T-cell (primary cell): ENCODE results near the gene MRPS30. TPM values are rescaled to one million over a fixed set of nuclear protein-coding genes. Genes with fewer than 3 reads are reported as not detected.

ENCODE experiments used
- ATAC-seq, 4 experiments: fragments of 200-7000 bp in 3 of 4; fragments of 150-1000 bp in 1 of 4; cut with Tn5 transposase; replicated peaks in 1 of 4; 1 replicate in 3 of 4; 2 replicates in 1 of 4; pipeline ENCODE4 v1.10.0; 2021; ENCODE audit warnings: moderate library complexity in 3 of 4, mild to moderate bottlenecking in 2 of 4, moderate number of reproducible peaks in 1 of 4
- CTCF ChIA-PET, 2 donors: fragments of 300-600 bp; sonication (Branson Sonifier 250); formaldehyde crosslinking; loops; one replicate each; lab custom pipeline; 2022; ENCODE audit warnings: antibody characterized with exemption in 2 of 2; lab: Charles Lee
- POLR2A ChIA-PET, 2 donors: fragments of 300-600 bp; sonication (Branson Sonifier 250); formaldehyde crosslinking; loops; one replicate each; lab custom pipeline; 2022; ENCODE audit warnings: antibody characterized with exemption in 2 of 2; lab: Charles Lee
- DNase-seq, 35 experiments: peaks; one replicate each; pipeline versions ENCODE4 v3.0.0 to v3.0.0-alpha.2; 2013 to 2023
- H3K27ac ChIP-seq: one replicate; pipeline ENCODE4 v1.5.1; 2013; ENCODE audit warnings: low read length
- H3K27me3 ChIP-seq, 2 experiments: replicated peaks in 1 of 2; 1 replicate in 1 of 2; 2 replicates in 1 of 2; pipeline versions ENCODE4 v1.6.1 to v1.7.0; 2013; ENCODE audit warnings: low read length in 1 of 2, mixed read lengths in 1 of 2; ENCODE audit not compliant: control insufficient read depth in 2 of 2, insufficient read depth in 2 of 2; ENCODE audit errors: extremely low read depth in 1 of 2
- H3K36me3 ChIP-seq, 2 donors: 1 replicate in 1 of 2; 2 replicates in 1 of 2; pipeline versions ENCODE4 v1.6.1 to v1.7.0; 2013; ENCODE audit warnings: low read length in 1 of 2; ENCODE audit not compliant: control insufficient read depth in 2 of 2, insufficient read depth in 1 of 2; ENCODE audit errors: extremely low read depth in 1 of 2
- H3K4me1 ChIP-seq, 2 experiments: 1 replicate in 1 of 2; 2 replicates in 1 of 2; pipeline versions ENCODE4 v1.6.1 to v1.7.0; 2013; ENCODE audit warnings: low read length in 2 of 2, mixed read lengths in 1 of 2; ENCODE audit not compliant: insufficient read depth in 2 of 2, control insufficient read depth in 1 of 2; ENCODE audit errors: extremely low read depth in 1 of 2
- H3K4me3 ChIP-seq, 2 donors: 1 replicate in 1 of 2; 2 replicates in 1 of 2; pipeline versions ENCODE4 v1.5.1 to v1.7.0; 2013; ENCODE audit warnings: mild to moderate bottlenecking in 2 of 2, low read length in 1 of 2, moderate library complexity in 1 of 2; ENCODE audit not compliant: control insufficient read depth in 1 of 2; ENCODE audit errors: extremely low read depth in 1 of 2
- H3K9me3 ChIP-seq: 2 replicates; pipeline ENCODE4 v1.7.0; 2013
- H3K27ac Mint-ChIP-seq, 2 donors: one replicate each; pipeline ENCODE4 v1.8.0; 2020 to 2021; ENCODE audit warnings: mild to moderate bottlenecking in 2 of 2, mixed read lengths in 2 of 2
- H3K27me3 Mint-ChIP-seq, 2 donors: one replicate each; pipeline ENCODE4 v1.8.0; 2021 to 2022; ENCODE audit warnings: mixed read lengths in 2 of 2
- H3K36me3 Mint-ChIP-seq: one replicate; pipeline ENCODE4 v1.8.0; 2021; ENCODE audit warnings: mixed read lengths
- H3K4me1 Mint-ChIP-seq, 3 donors: one replicate each; pipeline ENCODE4 v1.8.0; 2020 to 2022; ENCODE audit warnings: mixed read lengths in 3 of 3, mild to moderate bottlenecking in 1 of 3
- H3K4me3 Mint-ChIP-seq, 3 donors: one replicate each; pipeline ENCODE4 v1.8.0; 2020 to 2022; ENCODE audit warnings: mild to moderate bottlenecking in 3 of 3, mixed read lengths in 3 of 3, moderate library complexity in 3 of 3
- H3K9me3 Mint-ChIP-seq, 3 donors: one replicate each; pipeline ENCODE4 v1.8.0; 2020 to 2022; ENCODE audit warnings: mixed read lengths in 3 of 3
- WGBS: methylation state at CpG from one replicate; pipeline ENCODE4 v1.1.5; 2013; ENCODE audit warnings: missing lambda C conversion rate; ENCODE audit not compliant: insufficient coverage; 5-methylcytosine and 5-hydroxymethylcytosine counted together
- total RNA-seq, 35 experiments: library from RNA in 6 of 35; stranded (reverse) in 6 of 35; fragments of 120-200 nt in 1 of 35; gene quantifications; one replicate each; pipeline versions ENCODE4 v1.2.1 to v1.2.4 and lab custom pipeline; 2013 to 2026

The MRPS30 gene
- total RNA-seq, 5 donors from 2014 or later (not counting 1 experiment from before 2014, with no cell fraction given) = 44.0 to 50.8 (median 46.4) TPM

DNA sequence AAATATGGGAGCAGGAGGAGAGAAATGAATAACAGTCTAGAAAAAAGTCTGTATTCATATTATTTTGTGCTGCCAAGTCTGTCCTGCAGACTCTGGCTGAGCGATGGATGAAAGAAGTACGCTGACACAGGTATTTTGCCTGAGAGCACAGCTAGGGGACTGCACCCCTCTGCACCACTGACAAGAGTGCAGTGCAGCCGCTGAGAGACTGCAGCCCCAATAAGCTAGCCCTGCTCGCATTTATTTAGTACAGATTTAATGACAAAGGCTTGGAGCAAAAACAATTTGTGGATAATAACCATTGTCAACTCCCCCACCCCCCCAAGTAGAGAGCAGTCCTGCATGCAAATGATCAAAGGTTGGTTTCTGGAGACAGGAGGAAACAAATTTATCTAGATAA lies 13.3 kb upstream of the MRPS30 start:
- H3K4me3 ChIP-seq = no peak overlapping the region
- POLR2A ChIA-PET = no interaction called here
- H3K4me1 ChIP-seq = no peaks in the 10 kb centered on the region
- DNase-seq (no peak), ATAC-seq (no peak)
- Mint-ChIP-seq H3K27me3 (peaks cover 2 to 10% of the 10 kb centered on the region in 2 donors), H3K36me3 (peaks cover 10% of the 10 kb centered on the region), H3K4me3 (no peak overlapping the region), H3K9me3 (peaks cover 15 to 37% (median 24%) of the 10 kb centered on the region in 3 donors), H3K4me1 (no peaks in the 10 kb centered on the region), H3K27ac (no peak overlapping the region)
- no peaks in the 10 kb centered on the region for H3K36me3 ChIP-seq
- CTCF ChIA-PET = interaction anchor here in 1 of 2 donors (0.5 kb wide), 1 partner anchor 20 kb away, joined by 8 read pairs; no protein-coding TSS in a partner anchor
- no peaks in the 10 kb centered on the region for H3K9me3 ChIP-seq
- WGBS = 100% methylated on average over 2 of the region's 4 CpGs
- no peaks in the 10 kb centered on the region for H3K27me3 ChIP-seq
- no peak overlapping the region for H3K27ac ChIP-seq

DNA sequence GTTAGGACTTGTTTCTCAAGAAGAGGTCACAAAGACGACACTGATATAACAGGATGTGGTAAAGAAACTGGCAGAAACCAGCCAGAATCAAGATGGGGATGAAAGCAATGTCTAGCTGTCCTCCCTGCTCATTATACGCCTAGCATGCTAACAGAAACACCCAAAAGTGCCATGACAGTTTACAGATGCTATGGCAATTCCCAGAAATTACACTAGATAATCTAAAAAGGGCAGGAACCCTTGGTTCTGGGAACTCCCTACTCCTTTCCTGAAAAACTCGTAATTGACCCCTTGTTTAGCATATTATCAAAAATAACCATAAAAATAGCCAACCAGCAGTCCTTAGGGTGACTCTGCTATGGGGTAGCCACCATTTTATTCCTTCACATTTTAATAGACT lies 10.9 kb upstream of the MRPS30 start:
- H3K9me3 Mint-ChIP-seq = peaks cover 11 to 26% (median 12%) of the 10 kb centered on the region in 3 donors
- no peaks in the 10 kb centered on the region for H3K27me3 ChIP-seq
- H3K36me3 ChIP-seq = no peaks in the 10 kb centered on the region
- ChIA-PET CTCF (no interaction called here), POLR2A (no interaction called here)
- H3K4me3 Mint-ChIP-seq = no peak overlapping the region
- H3K4me1 Mint-ChIP-seq = no peaks in the 10 kb centered on the region
- no peak overlapping the region for H3K27ac Mint-ChIP-seq
- DNase-seq (no peak), ATAC-seq (no peak)
- no peak overlapping the region for H3K4me3 ChIP-seq
- H3K27ac ChIP-seq = peak overlapping the region; percentile 43
- H3K36me3 Mint-ChIP-seq = peaks cover 5% of the 10 kb centered on the region
- H3K27me3 Mint-ChIP-seq = peaks cover 2 to 10% of the 10 kb centered on the region in 2 donors
- no peaks in the 10 kb centered on the region for H3K9me3 ChIP-seq
- WGBS = 40% methylated on average over 1 of the region's 3 CpGs
- no peaks in the 10 kb centered on the region for H3K4me1 ChIP-seq

DNA sequence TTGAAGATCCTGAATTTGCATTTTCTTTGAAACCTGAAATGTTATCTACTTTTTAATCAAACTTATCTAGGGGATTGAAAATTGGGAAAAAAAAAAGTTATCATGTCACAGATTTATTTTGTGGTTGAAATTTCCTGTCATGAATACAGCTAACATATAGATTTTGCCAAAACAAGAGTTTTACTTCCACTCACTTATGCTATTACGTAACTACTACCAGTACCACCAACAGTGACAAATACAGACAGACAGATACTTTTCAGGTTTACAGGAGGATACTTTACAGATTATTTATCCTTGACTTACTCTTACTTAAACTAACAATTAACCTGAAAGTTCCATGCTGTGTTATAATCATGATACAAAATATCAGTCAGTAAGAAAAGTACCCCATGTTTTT lies 6.8 kb upstream of the MRPS30 start:
- H3K4me1 ChIP-seq = no peaks in the 10 kb centered on the region
- no peak for ATAC-seq
- ChIA-PET POLR2A (no interaction called here), CTCF (interaction anchor here in 1 of 2 donors (0.8 to 1.3 kb wide), 2 partner anchors 8 to 11 kb away, joined by 3 read pairs; no protein-coding TSS in a partner anchor)
- H3K27ac ChIP-seq = no peak overlapping the region
- H3K9me3 ChIP-seq = no peaks in the 10 kb centered on the region
- Mint-ChIP-seq H3K9me3 (no peaks in the 10 kb centered on the region), H3K4me3 (no peak overlapping the region), H3K27ac (no peak overlapping the region), H3K36me3 (no peaks in the 10 kb centered on the region), H3K27me3 (peaks cover 2 to 12% of the 10 kb centered on the region in 2 donors), H3K4me1 (no peaks in the 10 kb centered on the region)
- no peak overlapping the region for H3K4me3 ChIP-seq
- WGBS = 88% methylated on average over 1 of the region's 1 CpG
- H3K36me3 ChIP-seq = no peaks in the 10 kb centered on the region
- no peaks in the 10 kb centered on the region for H3K27me3 ChIP-seq
- no peak for DNase-seq

DNA sequence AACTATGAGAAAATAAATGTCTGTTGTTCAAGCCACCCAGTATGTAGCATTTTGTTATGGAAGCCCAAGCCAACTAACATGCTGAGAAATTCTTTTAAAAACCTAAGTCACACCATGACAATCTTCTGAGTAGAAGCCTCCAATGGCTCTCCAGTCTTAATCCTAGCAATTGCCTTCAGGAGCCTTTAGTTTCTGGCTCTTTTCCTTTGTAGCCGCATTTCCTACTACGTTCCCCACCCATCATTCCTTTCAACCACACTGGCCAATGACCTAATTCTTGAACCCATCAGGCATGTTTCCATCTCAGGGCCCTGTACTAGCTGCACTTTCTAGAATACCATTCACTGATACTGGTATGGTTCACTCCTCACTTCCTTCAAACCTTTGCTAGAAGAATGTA lies 2.1 kb upstream of the MRPS30 start:
- Mint-ChIP-seq H3K9me3 (no peaks in the 10 kb centered on the region), H3K4me3 (no peak overlapping the region), H3K27me3 (peaks cover 2 to 3% of the 10 kb centered on the region in 2 donors), H3K4me1 (peaks cover 22 to 32% (median 29%) of the 10 kb centered on the region in 3 donors), H3K36me3 (peaks cover 5% of the 10 kb centered on the region), H3K27ac (no peak overlapping the region)
- POLR2A ChIA-PET = no interaction called here
- DNase-seq (no peak), ATAC-seq (no peak)
- H3K27me3 ChIP-seq = no peaks in the 10 kb centered on the region
- H3K27ac ChIP-seq = no peak overlapping the region
- peaks cover 12 to 14% of the 10 kb centered on the region in 2 experiments for H3K4me1 ChIP-seq
- H3K36me3 ChIP-seq = peaks cover 0 to 3% of the 10 kb centered on the region in 2 donors
- no peak overlapping the region for H3K4me3 ChIP-seq
- CTCF ChIA-PET = no interaction called here
- WGBS = 88% methylated on average over 2 of the region's 2 CpGs
- no peaks in the 10 kb centered on the region for H3K9me3 ChIP-seq

DNA sequence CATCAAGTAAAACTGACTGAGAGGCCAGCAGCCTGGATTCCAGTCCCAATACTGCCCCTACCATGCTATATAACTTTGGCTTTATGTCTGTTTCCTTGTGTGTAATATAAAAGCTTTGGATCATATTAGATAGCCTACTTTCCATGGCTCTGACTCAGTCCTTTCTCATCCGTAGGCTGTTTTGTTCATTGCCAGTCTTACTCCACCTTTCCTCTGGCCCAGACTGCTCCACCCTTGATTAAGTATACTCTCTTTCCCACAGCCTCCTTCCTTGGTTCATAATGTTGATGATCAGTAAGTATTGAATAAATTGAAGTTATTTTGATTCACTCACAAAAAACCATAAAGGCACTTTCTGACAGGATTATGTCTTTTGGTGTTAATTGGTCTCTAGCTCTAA lies 1.5 kb upstream of the MRPS30 start:
- H3K36me3 Mint-ChIP-seq = peaks cover 9% of the 10 kb centered on the region
- WGBS = no CpG with 5 or more reads among the region's 1 CpG

DNA sequence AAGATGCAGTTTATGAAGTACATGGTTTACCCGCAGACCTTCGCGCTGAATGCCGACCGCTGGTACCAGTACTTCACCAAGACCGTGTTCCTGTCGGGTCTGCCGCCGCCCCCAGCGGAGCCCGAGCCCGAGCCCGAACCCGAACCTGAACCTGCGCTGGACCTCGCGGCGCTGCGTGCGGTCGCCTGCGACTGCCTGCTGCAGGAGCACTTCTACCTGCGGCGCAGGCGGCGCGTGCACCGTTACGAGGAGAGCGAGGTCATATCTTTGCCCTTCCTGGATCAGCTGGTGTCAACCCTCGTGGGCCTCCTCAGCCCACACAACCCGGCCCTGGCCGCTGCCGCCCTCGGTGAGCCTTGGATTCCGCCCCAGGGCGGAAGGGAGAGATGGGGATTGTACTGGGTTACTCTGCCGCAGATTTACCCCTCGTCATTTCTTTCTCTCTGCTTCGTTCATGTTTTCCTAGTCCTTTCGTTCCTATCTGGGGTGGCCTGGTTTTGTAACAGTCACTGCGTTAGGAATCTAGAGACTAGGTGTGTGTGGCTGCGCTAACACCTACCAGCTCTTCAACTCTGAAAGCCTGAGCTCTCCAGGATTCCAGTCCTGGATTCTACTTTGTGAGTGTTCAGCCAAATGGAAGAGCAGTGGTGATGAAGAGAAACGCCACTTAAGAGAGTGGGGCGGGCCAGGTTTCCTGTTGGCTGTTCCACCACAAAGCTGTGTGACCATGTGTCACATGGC lies 638 bp downstream of the MRPS30 start:
- H3K9me3 Mint-ChIP-seq = no peaks in the 10 kb centered on the region
- H3K4me3 ChIP-seq = peak overlapping the region; percentile 95 to 99
- peaks cover 35 to 40% (median 38%) of the 10 kb centered on the region in 3 donors for H3K4me1 Mint-ChIP-seq
- H3K36me3 ChIP-seq = peaks cover 0 to 22% of the 10 kb centered on the region in 2 donors
- H3K4me1 ChIP-seq = peaks cover 12 to 14% of the 10 kb centered on the region in 2 experiments
- H3K27ac Mint-ChIP-seq = peak overlapping the region; percentile 93 to 96
- POLR2A ChIA-PET = no interaction called here
- H3K4me3 Mint-ChIP-seq = peak overlapping the region; percentile 92 to 95 (median 94)
- no peaks in the 10 kb centered on the region for H3K27me3 ChIP-seq
- H3K27ac ChIP-seq = peak overlapping the region; percentile 92
- CTCF ChIA-PET = interaction anchor here (0.9 to 1.1 kb wide), 2 partner anchors 8 to 9 kb away, joined by 3 read pairs; no protein-coding TSS in a partner anchor
- ATAC-seq (peak; percentile 30 to 42 (median 33)), DNase-seq (peak in 33 of 35 experiments; percentile 3 to 60 (median 27))
- peaks cover 2 to 3% of the 10 kb centered on the region in 2 donors for H3K27me3 Mint-ChIP-seq
- no peaks in the 10 kb centered on the region for H3K9me3 ChIP-seq
- peaks cover 17% of the 10 kb centered on the region for H3K36me3 Mint-ChIP-seq
- under 1% methylated on average over 30 of the region's 45 CpGs for WGBS

More for the DNA sequence above, 1.5 kb upstream of the MRPS30 start:
- Mint-ChIP-seq H3K27ac (no peak overlapping the region), H3K4me3 (no peak overlapping the region), H3K27me3 (peaks cover 2 to 3% of the 10 kb centered on the region in 2 donors), H3K9me3 (no peaks in the 10 kb centered on the region), H3K4me1 (peaks cover 26 to 33% (median 32%) of the 10 kb centered on the region in 3 donors)
- DNase-seq (no peak), ATAC-seq (no peak)
- Histone ChIP-seq H3K27ac (no peak overlapping the region), H3K4me3 (no peak overlapping the region), H3K36me3 (peaks cover 0 to 8% of the 10 kb centered on the region in 2 donors), H3K4me1 (peaks cover 12 to 14% of the 10 kb centered on the region in 2 experiments), H3K27me3 (no peaks in the 10 kb centered on the region), H3K9me3 (no peaks in the 10 kb centered on the region)
- ChIA-PET POLR2A (no interaction called here), CTCF (no interaction called here)
